GM19438 (cell line): ENCODE results near the gene ING5.
"Not testable (repeated sequence)": the region's sequence is repeated elsewhere in the genome, so short reads cannot be mapped to it uniquely, and the experiment has no call there.

Experiments used
- ATAC-seq: cut with Tn5 transposase; IDR thresholded peaks from one replicate; pipeline ENCODE4 v1.9.1; 2021; ENCODE audit warnings: low read depth; ENCODE audit not compliant: unreplicated experiment

ING5 gene

GRCh38 chr2:241755777-241756176, 53.9 kb downstream of the ING5 start:
- ATAC-seq = no peak

GRCh38 chr2:241759067-241759807, 57.4 kb downstream of the ING5 start:
- ATAC-seq = no peak

GRCh38 chr2:241759893-241760292, 58.1 kb downstream of the ING5 start:
- ATAC-seq = not testable (repeated sequence)

GRCh38 chr2:241760301-241760771, 58.5 kb downstream of the ING5 start:
- no peak for ATAC-seq

GRCh38 chr2:241762321-241762932, 60.6 kb downstream of the ING5 start:
- no peak for ATAC-seq

- no peak for ATAC-seq
Observed at GRCh38 chr2:241762933-241763369, 61.1 kb downstream of the ING5 start.

- no peak for ATAC-seq
Observed at GRCh38 chr2:241763551-241764274, 61.9 kb downstream of the ING5 start.

GRCh38 chr2:241764275-241765241, 62.7 kb downstream of the ING5 start:
- ATAC-seq = no peak

GRCh38 chr2:241767464-241768250, 65.8 kb downstream of the ING5 start:
- no peak for ATAC-seq

GRCh38 chr2:241768251-241768711, 66.4 kb downstream of the ING5 start:
- ATAC-seq = no peak

- ATAC-seq = no peak
Observed at GRCh38 chr2:241768850-241769249, 67.0 kb downstream of the ING5 start.

- ATAC-seq = no peak
Observed at GRCh38 chr2:241769819-241770184, 68.0 kb downstream of the ING5 start.

- ATAC-seq = no peak
Observed at GRCh38 chr2:241770185-241770935, 68.5 kb downstream of the ING5 start.

GRCh38 chr2:241770936-241771285, 69.1 kb downstream of the ING5 start:
- no peak for ATAC-seq

GRCh38 chr2:241771286-241772062, 69.6 kb downstream of the ING5 start:
- no peak for ATAC-seq

- no peak for ATAC-seq
Observed at GRCh38 chr2:241772063-241772499, 70.2 kb downstream of the ING5 start.

- no peak for ATAC-seq
Observed at GRCh38 chr2:241773511-241774418, 71.9 kb downstream of the ING5 start.
